A172 (cell line): ENCODE results near the gene CAB39. TPM values are rescaled to one million over a fixed set of nuclear protein-coding genes. Genes with fewer than 3 reads are reported as not detected.

Experiments used
- DNase-seq: peaks from one replicate; pipeline ENCODE4 v3.0.0-alpha.2; 2015; ENCODE audit warnings: low spot score
- total RNA-seq: library from RNA; depleted of rRNA; stranded (reverse); fragments of >200 nt; shearing (Covaris generic); gene quantifications from 2 replicates; pipeline ENCODE4 v1.2.3, GENCODE V29; 2014

Gene CAB39
- total RNA-seq, 1 experiment from 2014 or later, result 51.9 TPM

- no peak for DNase-seq
Observed at GRCh38 chr2:230785346-230785745, 72.7 kb downstream of the CAB39 start.

GRCh38 chr2:230787101-230787500, 74.5 kb downstream of the CAB39 start:
- DNase-seq, result no peak

GRCh38 chr2:230788554-230789175, 76.0 kb downstream of the CAB39 start:
- DNase-seq, result no peak

GRCh38 chr2:230790981-230791380, 78.3 kb downstream of the CAB39 start:
- DNase-seq, result no peak

GRCh38 chr2:230793572-230794359, 81.1 kb downstream of the CAB39 start:
- peak; percentile 96 for DNase-seq

GRCh38 chr2:230794497-230794896, 81.9 kb downstream of the CAB39 start:
- DNase-seq, result no peak

GRCh38 chr2:230795856-230796255, 83.2 kb downstream of the CAB39 start:
- no peak for DNase-seq

GRCh38 chr2:230796280-230796862, 83.7 kb downstream of the CAB39 start:
- peak; percentile 20 for DNase-seq

GRCh38 chr2:230797515-230798495, 85.2 kb downstream of the CAB39 start:
- DNase-seq, result no peak

- peak; percentile 48 for DNase-seq
Observed at GRCh38 chr2:230798769-230799399, 86.2 kb downstream of the CAB39 start.

GRCh38 chr2:230805353-230806017, 92.8 kb downstream of the CAB39 start:
- no peak for DNase-seq

GRCh38 chr2:230807729-230808128, 95.1 kb downstream of the CAB39 start:
- no peak for DNase-seq

- no peak for DNase-seq
Observed at GRCh38 chr2:230809015-230809414, 96.4 kb downstream of the CAB39 start.

GRCh38 chr2:230809677-230810251, 97.1 kb downstream of the CAB39 start:
- DNase-seq, result no peak

- DNase-seq, result no peak
Observed at GRCh38 chr2:230811508-230811907, 98.9 kb downstream of the CAB39 start.

- DNase-seq, result no peak
Observed at GRCh38 chr2:230812033-230812432, 99.4 kb downstream of the CAB39 start.

GRCh38 chr2:230814616-230815015, 102.0 kb downstream of the CAB39 start:
- peak; percentile 6 for DNase-seq

- no peak for DNase-seq
Observed at GRCh38 chr2:230815088-230815487, 102.4 kb downstream of the CAB39 start.

GRCh38 chr2:230816735-230817134, 104.1 kb downstream of the CAB39 start:
- DNase-seq, result no peak

GRCh38 chr2:230819433-230819832, 106.8 kb downstream of the CAB39 start:
- DNase-seq, result no peak
